GM18907 (cell line): ENCODE data around the gene FGF9.

Source experiments
- ATAC-seq: cut with Tn5 transposase; IDR thresholded peaks from one replicate; pipeline ENCODE4 v1.9.1; 2021; ENCODE audit warnings: mild to moderate bottlenecking, moderate library complexity; ENCODE audit not compliant: unreplicated experiment

The FGF9 gene

DNA sequence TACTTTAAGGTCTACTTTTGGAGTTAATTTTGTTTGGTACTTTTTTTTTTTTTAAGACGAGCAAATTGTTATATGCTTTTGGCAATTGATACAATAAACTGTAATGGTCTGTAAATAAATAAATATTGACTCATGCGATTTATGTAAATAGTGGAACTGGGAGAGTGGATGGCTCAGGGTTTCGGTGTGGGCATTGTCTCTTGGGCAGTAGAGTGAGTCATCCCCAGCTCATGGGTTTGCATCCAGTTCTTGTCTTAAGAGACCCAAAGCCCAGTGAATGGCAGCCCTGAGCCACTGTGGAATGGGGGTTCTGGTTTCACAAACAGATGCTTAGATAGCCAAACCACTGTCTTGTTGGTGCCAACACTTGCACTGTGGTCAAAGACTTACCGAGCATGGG is 33.0 kb downstream of the FGF9 start:
- no peak for ATAC-seq

GRCh38 chr13:21707586-21707985 is 36.7 kb downstream of the FGF9 start:
- ATAC-seq = no peak

DNA sequence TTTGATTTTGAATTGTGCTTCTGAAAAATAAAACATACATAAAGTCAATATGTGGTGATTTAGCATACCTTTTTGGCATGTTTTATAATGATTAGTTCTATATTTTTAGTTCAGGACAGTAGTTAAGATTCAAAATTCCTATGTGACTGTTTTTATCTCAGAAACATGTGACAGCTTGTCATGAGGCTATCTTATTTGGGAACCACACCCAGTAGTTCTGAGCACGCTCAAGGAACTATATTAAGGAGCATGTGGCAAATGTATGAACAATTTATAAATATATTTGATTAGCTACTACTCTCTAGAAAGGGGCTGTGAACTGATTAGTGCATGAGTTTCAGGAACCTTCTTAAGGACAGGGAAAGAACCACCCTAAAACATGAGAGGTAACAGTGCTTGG is 38.8 kb downstream of the FGF9 start:
- ATAC-seq = no peak

DNA sequence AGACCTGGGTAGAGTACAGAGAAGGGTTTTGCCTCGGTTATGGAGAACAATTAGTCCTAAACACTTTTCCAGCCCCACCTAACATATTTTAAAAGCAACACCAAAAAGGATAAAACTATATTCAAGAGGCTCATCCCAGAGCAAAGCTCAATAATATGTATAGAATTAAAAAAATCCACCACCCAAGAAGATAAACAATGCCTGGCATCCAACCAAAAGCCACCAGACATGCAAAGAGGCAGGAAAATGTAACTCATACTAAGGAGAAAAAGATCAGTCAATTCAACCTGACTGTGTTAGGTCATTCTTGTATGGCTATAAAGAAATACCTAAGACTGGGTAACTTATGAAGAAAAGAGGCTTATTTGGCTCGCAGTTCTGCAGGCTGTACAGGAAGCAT is 39.3 kb downstream of the FGF9 start:
- no peak for ATAC-seq

- ATAC-seq = no peak
These were observed 46.9 kb downstream of the FGF9 start for GRCh38 chr13:21717817-21718216.

GRCh38 chr13:21719463-21719862 is 48.6 kb downstream of the FGF9 start:
- no peak for ATAC-seq

- no peak for ATAC-seq
These were observed 53.1 kb downstream of the FGF9 start for GRCh38 chr13:21723807-21724505.

DNA sequence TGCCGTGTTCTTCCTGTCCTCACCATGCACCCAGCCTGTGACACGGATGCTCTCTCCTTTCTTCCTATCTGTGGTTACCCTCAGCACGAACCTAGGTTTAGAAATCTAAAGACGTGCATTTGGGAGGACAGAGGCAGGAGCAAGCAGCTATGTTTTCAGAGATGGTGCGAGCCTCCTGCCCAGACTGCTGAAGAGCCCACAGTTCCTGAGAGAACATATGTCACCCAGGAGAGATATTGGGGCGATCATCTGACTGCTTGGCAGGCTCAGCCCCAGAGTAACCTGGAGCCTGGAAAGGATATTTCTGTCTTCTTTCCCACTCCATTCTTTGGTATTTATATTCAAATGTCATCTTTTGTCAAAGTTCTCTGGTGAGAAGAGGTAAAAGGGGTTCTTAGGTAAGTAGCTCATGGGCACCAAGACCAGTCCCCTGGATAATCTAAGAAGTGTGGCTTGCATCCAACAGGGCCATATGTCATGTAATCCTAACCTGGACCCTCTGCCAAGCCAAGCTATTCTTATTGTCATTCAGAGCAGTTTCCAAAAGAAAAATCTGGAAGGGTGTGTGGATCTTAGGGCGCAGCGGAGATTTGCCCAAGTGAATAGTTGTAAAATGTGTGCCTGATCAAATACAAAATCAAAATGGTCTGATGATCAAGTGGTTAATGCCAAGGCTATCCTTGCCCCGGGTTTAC is 59.5 kb downstream of the FGF9 start:
- no peak for ATAC-seq

DNA sequence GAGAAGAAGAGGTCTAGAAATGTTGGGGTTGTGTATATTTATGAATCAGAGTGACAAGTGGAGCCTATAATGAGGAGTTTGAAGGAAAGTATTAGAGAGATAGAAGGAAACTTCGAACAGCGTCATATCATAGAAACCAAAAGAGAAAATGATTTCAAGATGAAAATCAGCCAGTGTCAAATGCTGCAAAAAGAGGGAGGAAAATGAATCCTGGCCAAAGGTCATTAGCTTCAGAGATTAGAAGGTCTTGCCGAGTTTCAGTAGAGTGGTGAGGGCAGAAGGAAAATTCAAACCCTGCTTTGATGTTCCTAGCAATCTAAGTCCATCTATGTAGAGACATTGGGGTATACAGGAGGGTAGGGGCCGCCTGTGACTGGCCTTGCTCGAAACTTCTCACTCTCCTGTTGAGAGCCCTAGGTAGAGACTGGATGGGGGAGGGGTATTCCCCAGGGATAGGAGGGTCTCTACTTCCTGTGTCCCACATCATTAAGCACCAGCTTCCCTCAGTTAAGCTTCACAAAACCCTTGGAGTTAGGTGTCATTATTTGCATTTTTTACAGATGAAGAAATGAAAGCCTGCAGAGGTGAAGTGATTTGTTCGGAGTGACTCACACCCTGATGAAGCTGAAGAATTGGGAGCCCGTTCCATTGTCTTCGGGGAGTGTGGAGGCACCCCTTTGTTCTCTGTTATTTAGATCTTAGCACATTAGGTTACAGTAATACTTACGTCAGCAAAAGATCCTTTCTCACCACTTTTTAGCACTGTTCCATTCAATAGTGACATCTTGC is 62.8 kb downstream of the FGF9 start:
- ATAC-seq = no peak

GRCh38 chr13:21734961-21735360 is 64.1 kb downstream of the FGF9 start:
- ATAC-seq = no peak

GRCh38 chr13:21735701-21736401 is 65.0 kb downstream of the FGF9 start:
- no peak for ATAC-seq

DNA sequence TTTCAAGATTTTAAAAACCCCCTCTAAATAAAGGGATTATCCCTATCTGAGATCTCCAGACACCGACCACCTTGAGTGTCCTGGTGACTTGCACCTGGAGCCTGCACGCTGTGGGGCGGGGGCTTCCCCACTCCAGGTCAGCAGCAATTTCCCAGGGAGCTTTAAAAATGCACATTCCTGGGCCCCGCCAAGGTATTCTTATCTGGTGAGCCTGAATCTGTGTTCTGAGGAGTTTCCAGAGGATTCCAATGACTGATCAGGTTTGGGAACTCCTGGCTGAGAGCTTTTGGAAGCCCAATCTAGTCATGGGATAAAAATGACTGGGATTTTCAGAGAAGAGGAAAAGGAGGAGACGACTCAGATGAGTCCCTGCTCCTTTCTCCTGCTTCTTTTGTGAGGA is 66.1 kb downstream of the FGF9 start:
- ATAC-seq = no peak

GRCh38 chr13:21738630-21739029 is 67.8 kb downstream of the FGF9 start:
- ATAC-seq = no peak

GRCh38 chr13:21739771-21740170 is 68.9 kb downstream of the FGF9 start:
- no peak for ATAC-seq

DNA sequence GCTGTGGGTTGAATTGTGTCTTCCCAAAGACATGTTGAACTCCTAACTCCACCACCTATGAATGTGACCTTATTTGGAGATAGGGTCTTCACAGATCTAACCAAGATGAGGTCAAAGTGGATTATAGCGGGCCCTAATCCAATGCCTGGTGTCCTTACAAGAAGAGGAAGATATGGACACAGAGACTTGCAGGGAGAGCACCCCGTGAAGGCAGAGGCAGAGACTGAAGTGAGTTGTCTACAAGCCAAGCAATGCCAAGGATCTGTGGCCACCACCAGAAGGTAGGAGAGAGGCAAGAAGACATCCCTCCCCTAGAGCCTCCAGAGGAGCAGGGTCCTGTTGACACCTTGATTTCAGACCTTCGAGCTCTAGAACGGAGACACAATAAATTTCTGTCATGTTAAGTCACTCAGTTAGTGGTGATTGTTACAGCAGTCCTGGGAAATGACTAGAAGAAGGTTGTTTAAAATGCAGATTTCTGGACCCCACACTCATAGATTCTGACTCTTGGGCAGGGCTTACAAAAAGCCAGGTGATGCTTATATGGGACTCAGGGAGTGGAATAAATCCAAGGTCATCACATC is 70.6 kb downstream of the FGF9 start:
- ATAC-seq = no peak

- ATAC-seq = no peak
These were observed 71.2 kb downstream of the FGF9 start for GRCh38 chr13:21742096-21742495.

- no peak for ATAC-seq
These were observed 73.3 kb downstream of the FGF9 start for GRCh38 chr13:21744149-21744548.

DNA sequence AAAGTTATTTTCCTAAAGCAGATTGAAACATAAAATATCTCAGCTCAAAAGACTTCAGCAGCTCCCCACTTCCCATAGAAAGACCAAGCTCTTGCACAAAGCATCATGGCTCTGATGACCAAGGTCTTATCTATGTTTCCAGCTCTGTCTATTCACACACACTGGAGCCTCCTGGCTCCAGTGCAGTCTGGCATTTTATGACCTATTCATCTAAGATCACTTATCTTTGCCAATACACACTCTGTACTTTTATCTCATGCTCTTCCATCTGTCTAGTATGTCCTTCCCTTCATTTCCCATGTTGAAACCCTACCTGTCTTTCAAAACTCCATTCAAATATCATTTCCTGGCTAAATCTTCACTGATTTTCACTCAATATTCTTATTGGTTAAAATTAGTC is 74.4 kb downstream of the FGF9 start:
- ATAC-seq = no peak

GRCh38 chr13:21747456-21747855 is 76.6 kb downstream of the FGF9 start:
- no peak for ATAC-seq

DNA sequence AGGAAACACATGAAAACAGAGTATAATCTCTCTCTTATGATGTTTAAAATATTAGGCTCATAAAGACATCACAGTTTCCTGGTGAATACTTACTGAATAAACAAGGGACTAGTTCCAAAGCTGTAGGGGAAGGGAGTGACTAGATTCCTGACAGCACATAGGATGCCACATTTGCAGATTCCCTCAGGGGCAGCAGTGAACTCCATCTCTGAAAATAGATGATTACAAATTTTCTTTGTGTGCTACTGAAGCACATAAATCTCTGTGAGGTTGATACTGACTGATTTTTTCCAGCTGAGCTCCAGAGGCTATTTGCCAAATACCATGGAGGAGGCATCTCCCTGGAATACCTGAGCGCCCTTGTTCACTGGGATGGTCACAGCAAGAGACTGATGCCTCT is 77.3 kb downstream of the FGF9 start:
- ATAC-seq = no peak

- ATAC-seq = no peak
These were observed 78.5 kb downstream of the FGF9 start for GRCh38 chr13:21749410-21749809.
